CD4-positive, alpha-beta memory T cell (primary cell): ENCODE results near the gene HIBADH. TPM values are rescaled to one million over a fixed set of nuclear protein-coding genes. Genes with fewer than 3 reads are reported as not detected.

Source experiments
- CTCF ChIA-PET: fragments of 350-600 bp; sonication (Branson Sonifier 250); formaldehyde crosslinking; loops from one replicate; lab custom pipeline; 2021; ENCODE audit warnings: inconsistent platforms; ENCODE audit not compliant: partially characterized antibody; lab: Charles Lee
- POLR2A ChIA-PET: fragments of 350-600 bp; sonication (Branson Sonifier 250); formaldehyde crosslinking; loops from one replicate; lab custom pipeline; 2021; ENCODE audit not compliant: partially characterized antibody; lab: Charles Lee
- DNase-seq, 5 donors: peaks; one replicate each; pipeline versions ENCODE4 v3.0.0 to v3.0.0-alpha.2; 2020 to 2022; ENCODE audit warnings: mixed read lengths in 1 of 5
- H3K27ac ChIP-seq: one replicate; pipeline ENCODE4 v1.7.0; 2013; ENCODE audit warnings: low read depth, low read length
- H3K27me3 ChIP-seq: 2 replicates; pipeline ENCODE4 v1.7.0; 2013; ENCODE audit warnings: mild to moderate bottlenecking, low read length, moderate library complexity; ENCODE audit not compliant: insufficient read depth
- H3K36me3 ChIP-seq: 2 replicates; pipeline ENCODE4 v1.7.0; 2013; ENCODE audit warnings: mild to moderate bottlenecking, low read length, moderate library complexity; ENCODE audit not compliant: insufficient read depth
- H3K4me1 ChIP-seq: 2 replicates; pipeline ENCODE4 v1.7.0; 2013; ENCODE audit warnings: mild to moderate bottlenecking, low read length, moderate library complexity; ENCODE audit not compliant: insufficient read depth
- H3K4me3 ChIP-seq, 2 donors: one replicate each; pipeline ENCODE4 v1.7.0; 2013; ENCODE audit warnings: low read length in 2 of 2, mild to moderate bottlenecking in 1 of 2
- H3K9me3 ChIP-seq, 2 donors: one replicate each; pipeline ENCODE4 v1.7.0; 2013; ENCODE audit warnings: low read length in 2 of 2, control low read depth in 1 of 2; ENCODE audit not compliant: control insufficient read depth in 1 of 2
- H3K27ac Mint-ChIP-seq, 7 donors: one replicate each; pipeline ENCODE4 v1.8.0; 2020 to 2021; ENCODE audit warnings: mixed read lengths in 7 of 7, mild to moderate bottlenecking in 6 of 7, inconsistent platforms in 3 of 7, moderate library complexity in 3 of 7
- H3K27me3 Mint-ChIP-seq, 2 donors: one replicate each; pipeline ENCODE4 v1.8.0; 2020 to 2021; ENCODE audit warnings: mixed read lengths in 2 of 2
- H3K36me3 Mint-ChIP-seq, 2 donors: one replicate each; pipeline ENCODE4 v1.8.0; 2020 to 2021; ENCODE audit warnings: mixed read lengths in 2 of 2, inconsistent platforms in 1 of 2, mild to moderate bottlenecking in 1 of 2
- H3K4me1 Mint-ChIP-seq, 4 donors: one replicate each; pipeline ENCODE4 v1.8.0; 2020 to 2021; ENCODE audit warnings: mixed read lengths in 4 of 4, mild to moderate bottlenecking in 1 of 4
- H3K4me3 Mint-ChIP-seq, 8 donors: one replicate each; pipeline ENCODE4 v1.8.0; 2020 to 2021; ENCODE audit warnings: mixed read lengths in 8 of 8, mild to moderate bottlenecking in 7 of 8, moderate library complexity in 6 of 8, inconsistent platforms in 3 of 8
- H3K9me3 Mint-ChIP-seq, 8 donors: one replicate each; pipeline ENCODE4 v1.8.0; 2020 to 2021; ENCODE audit warnings: mixed read lengths in 8 of 8, mild to moderate bottlenecking in 5 of 8, inconsistent platforms in 3 of 8, moderate library complexity in 1 of 8
- intact Hi-C: fragments of 100-400 bp; cut with micrococcal nuclease; formaldehyde crosslinking; loops from one replicate; pipeline ENCODE4 v1.15.1; 2023
- polyA plus RNA-seq, 2 donors: library from polyadenylated mRNA; unstranded; fragments of 300-500 nt; fragmentation: Illumina TruSeq; gene quantifications; one replicate each; pipeline ENCODE4 v1.2.3, GENCODE V29; 2021
- total RNA-seq, 2 experiments: library from RNA; stranded (reverse); gene quantifications; one replicate each; pipeline ENCODE4 v1.2.3, GENCODE V29; 2021

Gene HIBADH
- total and polyA plus RNA-seq, 4 experiments from 2014 or later = 13.6 to 51.3 (median 21.2) TPM

DNA sequence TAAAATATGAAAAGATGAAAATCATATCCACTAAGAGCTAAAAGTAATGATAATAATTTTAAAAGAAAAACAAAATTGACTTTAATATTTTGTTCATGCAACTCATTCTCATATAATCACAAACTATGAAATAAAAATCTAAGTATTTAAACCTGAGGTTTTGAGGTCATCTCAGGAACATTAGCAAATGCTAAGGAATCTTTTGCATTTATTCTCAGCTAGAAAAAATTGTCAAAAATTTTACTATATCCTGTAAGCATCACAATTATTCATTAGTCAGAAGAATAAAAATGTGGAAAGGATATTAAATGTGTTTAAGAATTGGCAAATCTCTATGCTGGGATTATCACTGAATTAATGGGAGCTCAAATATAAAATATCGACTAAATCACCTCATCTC lies 40.5 kb upstream of the HIBADH start:
- Mint-ChIP-seq H3K36me3 (no peaks in the 10 kb centered on the region), H3K27me3 (peaks cover 6 to 21% of the 10 kb centered on the region in 2 donors), H3K9me3 (peaks cover 0 to 2% (median 0%) of the 10 kb centered on the region in 8 donors), H3K4me3 (no peak overlapping the region), H3K4me1 (no peaks in the 10 kb centered on the region), H3K27ac (no peak overlapping the region)
- H3K27me3 ChIP-seq = no peaks in the 10 kb centered on the region
- H3K9me3 ChIP-seq = no peaks in the 10 kb centered on the region
- no peak overlapping the region for H3K4me3 ChIP-seq
- H3K27ac ChIP-seq = no peak overlapping the region
- ChIA-PET POLR2A (no interaction called here), CTCF (no interaction called here)
- intact Hi-C loops = no loop called here
- no peaks in the 10 kb centered on the region for H3K36me3 ChIP-seq
- H3K4me1 ChIP-seq = no peaks in the 10 kb centered on the region
- no peak for DNase-seq

DNA sequence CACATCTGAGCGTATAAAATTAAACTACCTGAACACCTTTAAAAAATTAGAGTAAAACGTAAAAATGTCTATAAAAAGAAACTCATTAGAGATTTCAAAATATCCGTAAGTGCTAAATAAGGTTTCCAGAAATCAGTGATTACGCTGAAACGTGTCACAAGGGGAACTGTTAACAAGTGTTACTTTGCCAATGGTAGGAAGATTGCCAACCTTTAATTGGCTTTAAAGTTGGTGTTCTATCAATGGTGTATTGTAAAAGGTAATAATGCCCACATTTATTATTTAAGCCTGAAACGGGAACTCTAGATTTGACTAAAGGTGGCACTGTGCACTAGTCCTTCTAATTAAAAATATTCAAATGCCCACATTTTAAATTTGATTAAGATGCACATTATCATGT lies 37.8 kb upstream of the HIBADH start:
- no peak overlapping the region for H3K4me3 Mint-ChIP-seq
- DNase-seq = no peak
- H3K4me1 ChIP-seq = no peaks in the 10 kb centered on the region
- intact Hi-C loops = no loop called here
- H3K9me3 ChIP-seq = no peaks in the 10 kb centered on the region
- H3K27ac ChIP-seq = no peak overlapping the region
- H3K36me3 Mint-ChIP-seq = no peaks in the 10 kb centered on the region
- H3K9me3 Mint-ChIP-seq = peaks cover 0 to 2% (median 0%) of the 10 kb centered on the region in 8 donors
- POLR2A ChIA-PET = no interaction called here
- no peaks in the 10 kb centered on the region for H3K36me3 ChIP-seq
- CTCF ChIA-PET = no interaction called here
- H3K27ac Mint-ChIP-seq = no peak overlapping the region
- no peak overlapping the region for H3K4me3 ChIP-seq
- no peaks in the 10 kb centered on the region for H3K4me1 Mint-ChIP-seq
- H3K27me3 ChIP-seq = no peaks in the 10 kb centered on the region
- H3K27me3 Mint-ChIP-seq = peaks cover 6 to 16% of the 10 kb centered on the region in 2 donors

DNA sequence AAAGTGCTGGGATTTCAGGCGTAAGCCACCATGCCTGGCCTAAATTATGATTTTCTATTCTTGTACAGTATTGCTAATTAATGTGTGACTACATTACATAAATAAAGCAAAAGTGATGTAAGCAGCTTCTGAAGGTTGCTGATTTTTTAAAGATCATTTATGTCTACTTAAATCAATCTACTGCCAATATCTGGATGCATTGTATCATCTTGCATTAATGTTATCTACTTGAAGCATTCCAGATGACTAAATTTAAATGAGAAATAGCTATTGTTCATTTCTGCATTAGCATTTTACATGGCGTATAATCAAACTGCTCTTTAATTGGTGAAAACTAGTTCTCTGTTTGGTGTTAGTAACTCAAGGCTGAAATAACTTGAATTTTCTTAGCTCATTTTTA lies 37.1 kb upstream of the HIBADH start:
- no peaks in the 10 kb centered on the region for H3K27me3 ChIP-seq
- H3K27ac ChIP-seq = no peak overlapping the region
- Mint-ChIP-seq H3K4me3 (no peak overlapping the region), H3K4me1 (no peaks in the 10 kb centered on the region), H3K27ac (no peak overlapping the region), H3K27me3 (peaks cover 3 to 10% of the 10 kb centered on the region in 2 donors), H3K36me3 (no peaks in the 10 kb centered on the region), H3K9me3 (no peaks in the 10 kb centered on the region)
- CTCF ChIA-PET = interaction anchor here (0.9 kb wide), 1 partner anchor 16 kb away, joined by 4 read pairs; no protein-coding TSS in a partner anchor
- POLR2A ChIA-PET = no interaction called here
- intact Hi-C loops = no loop called here
- no peak overlapping the region for H3K4me3 ChIP-seq
- H3K4me1 ChIP-seq = no peaks in the 10 kb centered on the region
- DNase-seq = no peak
- H3K9me3 ChIP-seq = no peaks in the 10 kb centered on the region
- H3K36me3 ChIP-seq = no peaks in the 10 kb centered on the region

DNA sequence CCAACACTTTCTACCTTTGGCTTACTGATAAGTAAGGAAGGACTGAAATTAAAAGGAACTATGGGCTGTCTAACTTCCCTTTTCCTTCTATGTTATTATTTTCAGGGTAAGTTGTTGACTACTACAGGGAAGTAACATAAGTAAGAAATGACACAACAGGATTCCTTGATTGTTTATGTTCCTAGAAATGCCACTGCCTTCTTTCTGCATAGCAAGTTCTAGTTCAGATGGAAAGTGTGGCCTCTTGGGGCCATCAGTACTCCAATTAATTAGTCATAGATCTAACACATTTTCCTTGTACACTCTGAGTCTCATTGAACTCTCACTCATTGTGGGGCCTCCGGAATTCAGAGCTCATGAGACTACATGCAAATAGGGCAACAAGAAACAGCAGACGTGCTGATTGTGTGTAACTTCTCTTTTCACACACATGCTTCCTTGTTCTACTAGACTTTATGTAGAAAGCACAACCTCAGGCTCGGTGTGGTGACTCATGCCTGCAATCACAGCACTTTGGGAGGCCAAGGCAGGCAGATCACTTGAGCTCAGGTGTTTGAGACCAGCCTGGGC lies 35.3 kb upstream of the HIBADH start:
- Histone ChIP-seq H3K4me3 (no peak overlapping the region), H3K36me3 (no peaks in the 10 kb centered on the region), H3K27me3 (no peaks in the 10 kb centered on the region), H3K9me3 (no peaks in the 10 kb centered on the region), H3K4me1 (no peaks in the 10 kb centered on the region), H3K27ac (no peak overlapping the region)
- H3K27me3 Mint-ChIP-seq = peaks cover 3 to 10% of the 10 kb centered on the region in 2 donors
- CTCF ChIA-PET = interaction anchor here (1.4 kb wide), 1 partner anchor 12 kb away, joined by 4 read pairs; no protein-coding TSS in a partner anchor
- no peak overlapping the region for H3K4me3 Mint-ChIP-seq
- no peak overlapping the region for H3K27ac Mint-ChIP-seq
- no peaks in the 10 kb centered on the region for H3K4me1 Mint-ChIP-seq
- H3K36me3 Mint-ChIP-seq = no peaks in the 10 kb centered on the region
- DNase-seq = no peak
- intact Hi-C loops = no loop called here
- H3K9me3 Mint-ChIP-seq = no peaks in the 10 kb centered on the region
- POLR2A ChIA-PET = no interaction called here

DNA sequence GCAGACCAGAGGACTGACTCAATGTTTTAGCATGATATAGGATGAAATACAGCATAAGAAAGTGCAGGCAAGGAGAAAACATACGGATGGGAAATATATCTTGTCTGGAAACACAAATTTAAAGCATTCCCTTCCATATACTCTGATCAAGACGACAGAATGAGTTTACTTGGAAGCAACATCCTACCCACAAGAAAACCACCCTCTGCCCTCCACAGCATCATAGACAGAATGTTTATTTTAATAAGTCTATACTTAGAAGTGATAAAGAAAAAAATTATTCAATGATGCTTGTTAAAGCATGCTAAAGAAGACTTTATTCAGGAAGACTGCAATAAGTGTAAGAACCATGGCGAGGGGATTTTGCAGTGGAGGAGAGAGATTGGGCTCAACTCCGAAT lies 32.4 kb upstream of the HIBADH start:
- no peaks in the 10 kb centered on the region for H3K9me3 ChIP-seq
- H3K9me3 Mint-ChIP-seq = no peaks in the 10 kb centered on the region
- H3K36me3 ChIP-seq = no peaks in the 10 kb centered on the region
- no peak overlapping the region for H3K4me3 Mint-ChIP-seq
- no peak overlapping the region for H3K4me3 ChIP-seq
- POLR2A ChIA-PET = no interaction called here
- intact Hi-C loops = no loop called here
- no peaks in the 10 kb centered on the region for H3K36me3 Mint-ChIP-seq
- H3K27ac ChIP-seq = no peak overlapping the region
- DNase-seq = no peak
- no peaks in the 10 kb centered on the region for H3K4me1 ChIP-seq
- H3K27me3 Mint-ChIP-seq = no peaks in the 10 kb centered on the region
- H3K4me1 Mint-ChIP-seq = no peaks in the 10 kb centered on the region
- H3K27ac Mint-ChIP-seq = peak overlapping the region in 1 of 7 donors; percentile 44
- CTCF ChIA-PET = no interaction called here
- no peaks in the 10 kb centered on the region for H3K27me3 ChIP-seq

DNA sequence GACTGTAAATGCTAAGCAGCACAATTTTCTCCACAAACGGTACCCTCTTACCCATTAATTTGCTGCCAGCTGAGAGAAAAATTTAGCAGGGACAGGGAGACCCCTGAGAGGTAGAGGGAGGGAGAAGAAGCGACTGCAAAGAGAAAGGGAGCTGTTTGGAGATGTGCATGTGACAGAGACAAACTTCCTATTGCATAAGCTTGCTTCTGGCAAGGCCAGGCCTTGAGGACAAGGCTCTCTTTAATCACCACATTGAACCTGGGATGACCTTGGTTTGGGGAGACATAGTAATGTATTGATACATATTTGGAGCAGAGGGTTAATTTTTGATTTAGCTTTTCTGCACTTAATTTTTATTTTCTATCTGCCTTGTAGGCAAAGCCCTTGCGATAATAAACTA lies 31.1 kb upstream of the HIBADH start:
- CTCF ChIA-PET = interaction anchor here (0.6 kb wide), 1 partner anchor 1916 kb away, joined by 3 read pairs; no protein-coding TSS in a partner anchor

DNA sequence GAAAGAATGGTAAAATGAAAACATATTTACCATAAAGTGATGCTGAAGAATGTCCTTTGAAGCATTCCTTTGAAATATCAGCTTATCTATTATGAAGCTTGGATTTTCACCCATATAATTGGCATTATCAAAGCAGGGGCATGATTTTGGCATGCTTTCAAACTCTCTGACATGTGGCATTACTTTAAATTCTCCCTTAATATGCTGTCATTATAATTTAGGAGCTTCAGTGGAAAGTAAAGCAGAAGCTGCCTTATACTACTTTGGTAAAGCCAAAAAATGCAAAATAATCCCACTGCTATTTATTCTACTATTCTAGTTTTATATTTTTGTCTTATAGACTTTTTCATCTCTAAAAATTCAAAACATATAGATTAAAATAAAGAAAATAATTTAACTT lies 28.0 kb upstream of the HIBADH start:
- Histone ChIP-seq H3K4me1 (no peaks in the 10 kb centered on the region), H3K9me3 (no peaks in the 10 kb centered on the region), H3K4me3 (no peak overlapping the region), H3K36me3 (no peaks in the 10 kb centered on the region), H3K27ac (no peak overlapping the region), H3K27me3 (no peaks in the 10 kb centered on the region)
- H3K4me1 Mint-ChIP-seq = no peaks in the 10 kb centered on the region
- ChIA-PET POLR2A (no interaction called here), CTCF (interaction anchor here (1.6 kb wide), 1 partner anchor 329 kb away, joined by 5 read pairs; no protein-coding TSS in a partner anchor)
- peaks cover 0 to 5% of the 10 kb centered on the region in 2 donors for H3K36me3 Mint-ChIP-seq
- intact Hi-C loops = loop anchor here (2.0 kb wide), 1 partner anchor 330 kb away; no protein-coding TSS in a partner anchor
- H3K4me3 Mint-ChIP-seq = no peak overlapping the region
- DNase-seq = no peak
- peaks cover 0 to 7% (median 5%) of the 10 kb centered on the region in 8 donors for H3K9me3 Mint-ChIP-seq
- H3K27ac Mint-ChIP-seq = no peak overlapping the region
- peaks cover 4 to 12% of the 10 kb centered on the region in 2 donors for H3K27me3 Mint-ChIP-seq

More for the DNA sequence above, 31.1 kb upstream of the HIBADH start:
- H3K4me1 Mint-ChIP-seq = no peaks in the 10 kb centered on the region
- Histone ChIP-seq H3K9me3 (no peaks in the 10 kb centered on the region), H3K36me3 (no peaks in the 10 kb centered on the region), H3K4me3 (no peak overlapping the region), H3K27me3 (no peaks in the 10 kb centered on the region), H3K27ac (no peak overlapping the region), H3K4me1 (no peaks in the 10 kb centered on the region)
- DNase-seq = no peak
- peak overlapping the region in 1 of 7 donors; percentile 14 for H3K27ac Mint-ChIP-seq
- intact Hi-C loops = no loop called here
- POLR2A ChIA-PET = no interaction called here
- no peaks in the 10 kb centered on the region for H3K36me3 Mint-ChIP-seq
- peaks cover 0 to 6% of the 10 kb centered on the region in 2 donors for H3K27me3 Mint-ChIP-seq
- no peaks in the 10 kb centered on the region for H3K9me3 Mint-ChIP-seq
- H3K4me3 Mint-ChIP-seq = no peak overlapping the region
